CD4-positive, alpha-beta T cell (primary cell): Measurements from ENCODE around the gene SPTLC2. TPM values are rescaled to one million over a fixed set of nuclear protein-coding genes. Genes with fewer than 3 reads are reported as not detected.

Experiments
- ATAC-seq: fragments of 200-7000 bp; cut with Tn5 transposase; one replicate; pipeline ENCODE4 v1.10.0; 2022; ENCODE audit warnings: mild to moderate bottlenecking; ENCODE audit not compliant: poor library complexity
- CTCF ChIA-PET: fragments of 350-600 bp; sonication (Branson Sonifier 250); formaldehyde crosslinking; loops from one replicate; lab custom pipeline; 2021; ENCODE audit warnings: antibody characterized with exemption, inconsistent platforms; lab: Charles Lee
- POLR2A ChIA-PET: fragments of 350-600 bp; sonication (Branson Sonifier 250); formaldehyde crosslinking; loops from one replicate; lab custom pipeline; 2021; ENCODE audit warnings: antibody characterized with exemption, inconsistent platforms; lab: Charles Lee
- DNase-seq, 14 experiments: peaks; one replicate each; pipeline ENCODE4 v3.0.0-alpha.2; 2013 to 2020; ENCODE audit warnings: mixed read lengths in 2 of 14
- H3K27ac ChIP-seq, 2 donors: one replicate each; pipeline versions ENCODE4 v1.5.1 to v1.7.0; 2013; ENCODE audit warnings: low read length in 2 of 2, low read depth in 1 of 2, mild to moderate bottlenecking in 1 of 2
- H3K27me3 ChIP-seq, 2 experiments: 1 replicate in 1 of 2; 2 replicates in 1 of 2; pipeline versions ENCODE4 v1.6.1 to v1.7.0; 2013; ENCODE audit warnings: low read length in 2 of 2, control low read depth in 1 of 2, mild to moderate bottlenecking in 1 of 2, moderate library complexity in 1 of 2; ENCODE audit not compliant: insufficient read depth in 2 of 2, control insufficient read depth in 1 of 2
- H3K36me3 ChIP-seq: one replicate; pipeline ENCODE4 v1.6.1; 2013; ENCODE audit warnings: low read length, control low read depth; ENCODE audit not compliant: insufficient read depth
- H3K4me1 ChIP-seq: one replicate; pipeline ENCODE4 v1.6.1; 2013; ENCODE audit warnings: low read length, control low read depth; ENCODE audit not compliant: insufficient read depth
- H3K4me3 ChIP-seq: one replicate; pipeline ENCODE4 v1.5.1; 2013; ENCODE audit warnings: mild to moderate bottlenecking, low read length, moderate library complexity
- H3K9me3 ChIP-seq, 2 experiments: 1 replicate in 1 of 2; 2 replicates in 1 of 2; pipeline versions ENCODE4 v1.6.1 to v1.7.0; 2013; ENCODE audit warnings: low read length in 2 of 2, mild to moderate bottlenecking in 2 of 2, control low read depth in 1 of 2, moderate library complexity in 1 of 2; ENCODE audit not compliant: control insufficient read depth in 1 of 2, insufficient read depth in 1 of 2
- H3K27ac Mint-ChIP-seq: one replicate; pipeline ENCODE4 v1.8.0; 2020; ENCODE audit warnings: mixed read lengths
- H3K27me3 Mint-ChIP-seq: one replicate; pipeline ENCODE4 v1.8.0; 2021; ENCODE audit warnings: mixed read lengths
- H3K36me3 Mint-ChIP-seq: one replicate; pipeline ENCODE4 v1.8.0; 2021; ENCODE audit warnings: low read depth, mixed read lengths
- H3K4me1 Mint-ChIP-seq: one replicate; pipeline ENCODE4 v1.8.0; 2021; ENCODE audit warnings: low read depth, mixed read lengths
- H3K4me3 Mint-ChIP-seq: one replicate; pipeline ENCODE4 v1.8.0; 2020; ENCODE audit warnings: mild to moderate bottlenecking, mixed read lengths
- H3K9me3 Mint-ChIP-seq: one replicate; pipeline ENCODE4 v1.8.0; 2020; ENCODE audit warnings: mixed read lengths
- intact Hi-C, 2 experiments: fragments of 100-400 bp; cut with DNase I in 1 of 2; cut with micrococcal nuclease in 1 of 2; formaldehyde crosslinking; loops; one replicate each; pipeline versions ENCODE4 v1.15.1 to v1.9.0; 2023 to 2025; cut with DNase I, micrococcal nuclease
- total RNA-seq, 174 experiments: library from RNA in 2 of 174; stranded (reverse) in 2 of 174; gene quantifications; one replicate each; pipeline ENCODE4 v1.2.3 and lab custom pipeline; 2021 to 2026
- TF ChIP-seq, protein P1 (sequence below): fragments of 200-600 bp; IDR thresholded peaks from one replicate; pipeline ENCODE4 v1.8.0; 2022; ENCODE audit warnings: antibody characterized with exemption, mild to moderate bottlenecking

SPTLC2 gene
- total RNA-seq, 2 experiments from 2014 or later: 13.0 to 14.5 TPM

DNA sequence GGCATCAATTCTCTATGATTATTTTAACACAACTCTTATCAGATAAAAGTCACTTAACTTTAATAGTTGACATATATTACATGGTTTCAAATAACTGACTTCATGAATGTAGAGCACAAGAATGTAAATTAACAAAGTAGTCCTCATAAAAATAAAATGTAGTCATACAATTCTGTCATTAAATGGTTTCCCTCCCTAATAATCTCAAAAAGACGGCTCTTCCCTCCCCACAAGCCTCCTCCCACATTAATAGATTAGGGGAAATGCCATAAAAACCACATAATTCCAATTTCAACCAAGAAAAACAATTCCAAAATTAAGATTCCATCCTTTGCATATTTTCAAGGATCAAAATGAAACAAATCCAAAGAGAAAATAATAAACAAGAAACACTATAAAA is 36.7 kb downstream of the SPTLC2 start:
- Histone ChIP-seq H3K27me3 (no peaks in the 10 kb centered on the region), H3K4me1 (peaks cover 9% of the 10 kb centered on the region), H3K36me3 (peaks cover 19% of the 10 kb centered on the region), H3K4me3 (no peak overlapping the region), H3K27ac (no peak overlapping the region), H3K9me3 (no peaks in the 10 kb centered on the region)
- H3K27ac Mint-ChIP-seq: no peak overlapping the region
- DNase-seq (no peak), ATAC-seq (no peak)
- H3K27me3 Mint-ChIP-seq: no peaks in the 10 kb centered on the region
- H3K36me3 Mint-ChIP-seq: peaks cover 33% of the 10 kb centered on the region
- intact Hi-C loops: loop anchor here (5.0 kb wide), 1 partner anchor 38 kb away; the partner anchor contains the start of gene SPTLC2 (in 2 of the 2)
- H3K4me1 Mint-ChIP-seq: peaks cover 29% of the 10 kb centered on the region
- peak overlapping the region; percentile 25 for H3K4me3 Mint-ChIP-seq
- ChIA-PET POLR2A (no interaction called here), CTCF (no interaction called here)
- H3K9me3 Mint-ChIP-seq: no peaks in the 10 kb centered on the region
- TF ChIP-seq, protein P1, sequence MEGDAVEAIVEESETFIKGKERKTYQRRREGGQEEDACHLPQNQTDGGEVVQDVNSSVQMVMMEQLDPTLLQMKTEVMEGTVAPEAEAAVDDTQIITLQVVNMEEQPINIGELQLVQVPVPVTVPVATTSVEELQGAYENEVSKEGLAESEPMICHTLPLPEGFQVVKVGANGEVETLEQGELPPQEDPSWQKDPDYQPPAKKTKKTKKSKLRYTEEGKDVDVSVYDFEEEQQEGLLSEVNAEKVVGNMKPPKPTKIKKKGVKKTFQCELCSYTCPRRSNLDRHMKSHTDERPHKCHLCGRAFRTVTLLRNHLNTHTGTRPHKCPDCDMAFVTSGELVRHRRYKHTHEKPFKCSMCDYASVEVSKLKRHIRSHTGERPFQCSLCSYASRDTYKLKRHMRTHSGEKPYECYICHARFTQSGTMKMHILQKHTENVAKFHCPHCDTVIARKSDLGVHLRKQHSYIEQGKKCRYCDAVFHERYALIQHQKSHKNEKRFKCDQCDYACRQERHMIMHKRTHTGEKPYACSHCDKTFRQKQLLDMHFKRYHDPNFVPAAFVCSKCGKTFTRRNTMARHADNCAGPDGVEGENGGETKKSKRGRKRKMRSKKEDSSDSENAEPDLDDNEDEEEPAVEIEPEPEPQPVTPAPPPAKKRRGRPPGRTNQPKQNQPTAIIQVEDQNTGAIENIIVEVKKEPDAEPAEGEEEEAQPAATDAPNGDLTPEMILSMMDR: no peak

DNA sequence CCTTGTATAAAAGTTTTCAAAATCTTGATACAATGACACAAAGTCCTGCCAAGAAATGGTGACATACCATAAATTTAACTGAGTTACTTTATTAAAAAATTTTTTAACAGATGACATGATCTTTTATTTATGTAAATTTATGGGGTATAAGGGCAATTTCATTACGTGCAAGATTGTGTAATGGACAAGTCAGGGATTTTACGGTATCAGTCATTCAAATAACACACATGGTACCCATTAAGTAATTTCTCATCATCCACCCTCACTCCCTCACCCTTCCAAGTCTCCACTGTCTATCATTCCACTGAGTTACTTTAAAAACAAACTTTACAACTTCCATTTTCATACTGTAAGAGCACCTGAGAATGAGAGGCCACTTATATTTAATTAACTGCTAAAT is 37.4 kb downstream of the SPTLC2 start:
- Mint-ChIP-seq H3K9me3 (no peaks in the 10 kb centered on the region), H3K36me3 (peaks cover 40% of the 10 kb centered on the region), H3K27me3 (no peaks in the 10 kb centered on the region), H3K27ac (no peak overlapping the region), H3K4me1 (peaks cover 29% of the 10 kb centered on the region), H3K4me3 (no peak overlapping the region)
- DNase-seq: no peak
- TF ChIP-seq, protein P1: no peak
- intact Hi-C loops: no loop called here
- H3K4me1 ChIP-seq: peaks cover 9% of the 10 kb centered on the region
- no peaks in the 10 kb centered on the region for H3K27me3 ChIP-seq
- no peaks in the 10 kb centered on the region for H3K9me3 ChIP-seq
- ChIA-PET POLR2A (no interaction called here), CTCF (no interaction called here)
- peaks cover 25% of the 10 kb centered on the region for H3K36me3 ChIP-seq
- no peak overlapping the region for H3K4me3 ChIP-seq
- ATAC-seq: no peak
- no peak overlapping the region for H3K27ac ChIP-seq

DNA sequence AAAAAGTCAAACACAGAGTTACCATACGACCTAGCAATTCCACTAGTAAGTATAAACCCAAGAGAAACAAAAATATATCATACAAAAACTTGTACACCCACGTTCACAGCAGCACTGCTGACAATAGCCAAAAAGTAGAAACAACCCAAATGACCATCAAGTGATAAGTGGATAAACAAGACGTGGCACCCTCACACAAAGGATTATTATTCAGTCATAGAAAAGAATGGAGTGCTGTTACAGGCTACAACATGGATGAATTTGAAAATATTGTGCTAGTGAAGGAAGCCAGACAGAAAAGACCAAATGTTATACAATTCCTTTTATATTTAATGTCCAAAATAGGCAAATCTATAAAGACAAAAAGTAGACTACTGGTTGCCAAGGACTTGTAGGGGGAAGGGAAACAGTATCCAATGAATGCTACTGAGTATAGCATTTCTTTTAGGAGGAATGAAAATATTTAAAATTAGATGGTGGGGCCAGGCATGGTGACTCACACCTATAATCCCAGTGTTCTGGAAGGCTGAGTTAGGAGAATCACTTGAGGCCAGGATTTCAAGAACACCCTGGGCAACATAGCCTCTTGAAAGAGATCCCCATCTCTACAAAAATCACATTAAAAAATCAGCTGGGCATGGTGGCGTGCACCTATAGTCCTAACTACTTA is 41.9 kb downstream of the SPTLC2 start:
- intact Hi-C loops: no loop called here
- no peaks in the 10 kb centered on the region for H3K4me1 ChIP-seq
- no peaks in the 10 kb centered on the region for H3K27me3 Mint-ChIP-seq
- no peak overlapping the region for H3K4me3 ChIP-seq
- peaks cover 11% of the 10 kb centered on the region for H3K4me1 Mint-ChIP-seq
- no peak overlapping the region for H3K27ac Mint-ChIP-seq
- no peaks in the 10 kb centered on the region for H3K9me3 Mint-ChIP-seq
- H3K27ac ChIP-seq: no peak overlapping the region
- ChIA-PET CTCF (no interaction called here), POLR2A (no interaction called here)
- TF ChIP-seq, protein P1: no peak
- ATAC-seq (no peak), DNase-seq (no peak)
- no peaks in the 10 kb centered on the region for H3K9me3 ChIP-seq
- peaks cover 40% of the 10 kb centered on the region for H3K36me3 ChIP-seq
- H3K36me3 Mint-ChIP-seq: peaks cover 76% of the 10 kb centered on the region
- H3K4me3 Mint-ChIP-seq: no peak overlapping the region
- H3K27me3 ChIP-seq: no peaks in the 10 kb centered on the region
